ENCODE data around the gene ATXN1.
"Not testable (repeated sequence)": the region's sequence is repeated elsewhere in the genome, so short reads cannot be mapped to it uniquely, and the experiment has no call there.

The ATXN1 gene

DNA sequence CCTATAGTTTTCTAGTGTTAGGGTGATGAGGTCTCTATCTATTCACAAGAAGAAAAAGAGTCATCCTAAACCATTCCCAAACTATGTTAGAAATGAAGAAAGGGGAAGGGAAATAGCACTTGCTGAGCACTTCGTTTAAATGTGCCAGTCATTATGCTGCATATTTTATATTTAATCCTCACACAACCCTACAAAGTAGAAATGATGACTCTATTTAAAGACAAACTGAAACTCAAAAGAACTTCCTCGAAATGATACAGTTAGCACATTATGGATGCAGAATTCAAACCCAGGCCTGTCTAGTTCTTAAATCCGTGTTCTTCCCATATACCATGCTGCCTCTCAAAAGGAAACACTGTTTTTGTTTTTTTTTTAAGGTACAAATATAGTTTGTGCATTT is 348.3 kb downstream of the ATXN1 start:
- DNase-seq (ENCODE audit: low spot score) = no peak

DNA sequence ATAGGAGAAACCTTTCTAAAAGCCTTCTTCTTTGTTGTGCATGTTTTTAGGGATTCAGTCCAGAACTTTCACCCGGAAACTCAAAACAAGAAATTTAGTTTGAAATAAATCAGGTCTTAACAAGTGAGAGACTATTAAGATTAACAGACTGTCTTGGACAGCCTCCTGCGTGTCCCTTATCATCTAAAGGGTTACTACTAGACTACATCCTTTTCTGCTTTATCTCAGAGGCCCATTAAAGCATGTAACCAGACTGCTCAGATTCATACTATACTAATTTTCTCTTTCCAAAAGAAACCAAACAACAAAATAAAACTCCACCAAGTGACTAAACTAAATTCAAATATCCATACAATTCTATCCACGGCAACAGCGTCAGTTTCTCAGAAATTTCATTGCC is 349.1 kb downstream of the ATXN1 start:
- DNase-seq (ENCODE audit: low spot score) = no peak

DNA sequence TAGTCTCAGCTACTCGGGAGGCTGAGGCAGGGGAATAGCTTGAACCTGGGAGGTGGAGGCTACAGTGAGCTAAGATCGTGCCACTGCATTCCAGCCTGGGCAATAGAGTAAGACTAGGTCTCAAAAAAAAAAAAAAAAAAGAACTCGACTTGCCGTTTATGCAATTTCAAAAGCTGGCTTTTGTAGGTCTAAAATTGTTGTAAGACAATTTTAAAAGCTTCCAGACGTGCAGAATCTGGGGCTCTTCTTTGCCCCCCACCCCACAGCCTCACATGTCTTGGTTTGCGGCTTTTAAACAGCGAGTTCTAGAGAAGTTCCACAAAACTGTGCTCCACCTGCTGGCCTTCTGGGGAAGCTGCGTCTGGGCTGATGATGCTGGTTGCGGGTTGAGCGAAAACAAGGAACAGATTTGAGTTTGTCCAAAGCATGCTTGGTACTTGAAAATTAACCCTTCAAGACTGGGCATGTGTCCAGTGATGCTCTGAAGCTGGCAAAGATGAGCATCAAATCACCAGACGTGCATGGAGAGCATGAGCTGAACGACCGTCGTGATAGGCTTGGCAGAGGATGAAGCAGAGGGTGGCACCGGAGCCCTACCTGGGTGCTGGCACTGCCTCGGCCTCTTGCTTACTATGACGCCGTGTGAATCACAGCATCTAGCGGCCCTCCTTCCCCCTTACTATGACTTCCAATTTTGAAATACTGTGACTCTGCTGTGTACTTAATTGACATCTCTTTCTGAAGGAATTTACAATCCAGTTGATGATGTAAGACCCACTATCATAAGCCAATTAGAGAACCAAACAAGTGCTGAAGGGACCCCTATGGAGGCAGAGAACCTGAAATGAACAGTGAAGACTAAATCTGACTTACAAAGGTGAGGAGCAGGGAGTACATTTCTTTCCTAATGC is 351.5 kb downstream of the ATXN1 start:
- peak; percentile 61 for DNase-seq (ENCODE audit: low spot score)

- DNase-seq (ENCODE audit: low spot score) = no peak
Observed at GRCh38 chr6:16408766-16409165, 352.5 kb downstream of the ATXN1 start.

GRCh38 chr6:16406966-16407365 is 354.3 kb downstream of the ATXN1 start:
- DNase-seq (ENCODE audit: low spot score) = no peak

- not testable (repeated sequence) for DNase-seq (ENCODE audit: low spot score)
Observed at GRCh38 chr6:16406538-16406937, 354.7 kb downstream of the ATXN1 start.

- no peak for DNase-seq (ENCODE audit: low spot score)
Observed at GRCh38 chr6:16405375-16405774, 355.9 kb downstream of the ATXN1 start.

DNA sequence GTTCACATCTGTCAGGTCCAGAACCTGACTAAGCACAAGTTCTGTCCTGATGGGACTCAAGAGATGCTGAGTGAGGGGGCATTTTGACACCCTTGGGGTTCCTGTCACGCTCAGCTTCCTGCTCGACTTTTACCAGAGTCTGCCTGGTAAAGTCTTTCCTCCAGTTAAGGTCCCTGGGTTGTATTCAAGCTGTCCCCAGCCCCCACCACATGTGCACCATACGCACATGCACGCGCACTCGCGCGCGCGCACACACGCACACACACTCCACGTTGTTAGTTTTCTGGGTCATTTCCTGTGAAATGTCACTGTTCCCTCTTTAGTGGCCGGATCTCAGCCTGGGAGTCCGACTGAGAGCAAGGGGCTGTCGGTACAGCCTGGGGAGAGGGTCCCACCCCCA is 356.8 kb downstream of the ATXN1 start:
- DNase-seq (ENCODE audit: low spot score) = no peak

- no peak for DNase-seq (ENCODE audit: low spot score)
Observed at GRCh38 chr6:16403831-16404230, 357.4 kb downstream of the ATXN1 start.

- no peak for DNase-seq (ENCODE audit: low spot score)
Observed at GRCh38 chr6:16402581-16402900, 358.7 kb downstream of the ATXN1 start.

DNA sequence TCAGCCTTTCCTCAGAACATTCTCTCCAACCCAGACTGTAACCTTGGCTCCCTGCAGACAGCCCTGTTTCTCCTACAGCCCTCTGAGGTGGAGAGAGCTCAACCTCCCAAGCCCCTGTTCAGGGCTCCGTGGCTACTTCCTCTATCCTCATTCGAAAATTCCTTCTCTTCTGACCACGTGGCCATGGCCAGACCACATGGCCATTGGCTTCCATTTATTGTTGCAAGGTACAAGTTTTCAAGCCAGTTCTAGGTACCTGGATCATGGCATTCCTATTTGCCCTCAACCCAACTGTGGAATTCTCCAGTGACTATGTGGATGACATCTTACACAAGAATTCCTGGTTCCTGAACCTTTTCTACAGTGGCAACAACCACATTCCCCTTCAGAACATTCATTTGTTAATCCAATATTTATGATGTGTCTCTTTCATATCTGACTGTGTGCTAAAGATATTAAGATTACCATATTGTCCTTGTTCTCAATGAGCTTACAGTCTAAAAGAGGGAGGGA is 361.0 kb downstream of the ATXN1 start:
- DNase-seq (ENCODE audit: low spot score) = no peak

- no peak for DNase-seq (ENCODE audit: low spot score)
Observed at GRCh38 chr6:16399695-16400094, 361.6 kb downstream of the ATXN1 start.

- no peak for DNase-seq (ENCODE audit: low spot score)
Observed at GRCh38 chr6:16399158-16399557, 362.1 kb downstream of the ATXN1 start.

DNA sequence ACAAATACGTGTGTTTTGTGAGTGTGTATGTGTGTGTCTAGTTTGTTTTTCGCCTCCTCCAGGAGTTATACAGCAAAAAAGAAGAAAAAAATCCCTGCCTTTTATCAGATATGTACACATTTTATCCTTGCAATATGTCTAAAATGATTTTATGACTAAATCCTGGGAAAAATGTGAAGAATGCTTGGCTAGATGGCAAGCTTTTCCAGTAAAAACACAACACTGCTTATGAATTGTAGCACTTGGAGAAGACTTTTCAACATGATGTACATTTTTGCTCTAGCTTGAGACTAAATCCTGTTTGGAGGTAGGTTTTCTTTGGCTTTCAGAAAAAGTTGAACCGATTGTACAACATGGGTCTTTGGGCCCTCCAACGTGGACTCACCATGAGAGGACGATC is 362.7 kb downstream of the ATXN1 start:
- peak; percentile 36 for DNase-seq (ENCODE audit: low spot score)

GRCh38 chr6:16397623-16398022 is 363.6 kb downstream of the ATXN1 start:
- DNase-seq (ENCODE audit: low spot score) = no peak

GRCh38 chr6:16396497-16397319 is 364.6 kb downstream of the ATXN1 start:
- DNase-seq (ENCODE audit: low spot score) = no peak

GRCh38 chr6:16394632-16395031 is 366.6 kb downstream of the ATXN1 start:
- DNase-seq (ENCODE audit: low spot score) = no peak

- DNase-seq (ENCODE audit: low spot score) = no peak
Observed at GRCh38 chr6:16393326-16393725, 367.9 kb downstream of the ATXN1 start.

DNA sequence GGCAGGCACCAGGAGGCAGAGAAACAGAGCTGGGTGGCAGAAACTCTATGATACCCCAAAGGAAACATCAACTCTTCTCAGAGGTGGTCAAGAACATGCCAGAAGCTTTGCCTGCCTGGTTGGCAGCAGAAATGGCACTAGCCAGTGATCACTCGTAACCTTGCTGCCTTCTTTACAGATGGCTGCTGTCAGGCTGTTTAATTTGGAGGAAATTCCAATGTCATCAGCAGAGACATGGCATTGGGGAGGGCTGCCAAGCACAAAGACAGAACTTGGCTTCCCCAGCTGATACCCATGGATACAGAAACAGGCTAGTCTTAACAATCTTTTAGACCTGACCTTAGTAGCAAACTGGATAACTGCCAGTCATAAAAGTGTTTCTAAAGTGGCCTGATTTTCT is 369.2 kb downstream of the ATXN1 start:
- no peak for DNase-seq (ENCODE audit: low spot score)

GRCh38 chr6:16391451-16391912 is 369.8 kb downstream of the ATXN1 start:
- no peak for DNase-seq (ENCODE audit: low spot score)

GRCh38 chr6:16390909-16391450 is 370.3 kb downstream of the ATXN1 start:
- DNase-seq (ENCODE audit: low spot score) = not testable (repeated sequence)

- no peak for DNase-seq (ENCODE audit: low spot score)
Observed at GRCh38 chr6:16389642-16390041, 371.6 kb downstream of the ATXN1 start.

GRCh38 chr6:16388488-16388887 is 372.8 kb downstream of the ATXN1 start:
- DNase-seq (ENCODE audit: low spot score) = no peak
